SH-SY5Y (cell line): Measurements from ENCODE around the gene DMAC2.

Experiments used
- GATA2 ChIP-seq: IDR thresholded peaks from 2 replicates; pipeline ENCODE4 v1.6.1; 2011; ENCODE audit warnings: mild to moderate bottlenecking, low read depth, low read length
- GATA3 ChIP-seq: IDR thresholded peaks from 2 replicates; pipeline ENCODE4 v1.6.1; 2011; ENCODE audit warnings: low read depth, mild to moderate bottlenecking, low read length, moderate library complexity

DMAC2 gene

DNA sequence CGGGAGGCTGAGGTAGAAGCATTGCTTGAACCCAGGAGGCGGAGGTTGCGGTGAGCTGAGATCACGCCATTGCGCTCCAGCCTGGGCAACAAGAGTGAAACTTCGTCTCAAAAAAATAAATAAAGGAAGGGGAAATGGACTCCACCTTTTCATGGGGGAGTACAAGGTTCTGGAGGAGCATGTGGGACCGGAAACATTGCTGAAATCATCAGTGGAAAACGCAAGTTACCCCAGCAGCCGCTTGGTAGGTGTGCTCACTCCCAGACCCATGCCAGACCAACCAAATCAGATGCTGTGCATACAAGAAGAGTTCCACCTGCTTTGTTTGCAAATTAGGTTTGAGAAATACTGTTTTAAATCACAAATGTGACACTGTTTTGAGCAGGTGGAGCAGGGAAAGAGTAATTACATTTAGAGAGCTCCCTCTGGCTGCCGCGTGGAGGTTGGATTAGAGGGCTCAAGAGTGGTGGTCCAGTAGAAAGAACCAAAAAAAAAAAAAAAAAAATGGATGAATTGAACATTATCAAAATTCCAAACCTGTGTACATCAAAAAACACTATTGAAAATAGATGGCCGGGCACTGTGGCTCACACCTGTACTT lies 8.1 kb upstream of the DMAC2 start:
- no peak for TF ChIP-seq GATA3
- TF ChIP-seq GATA2: no peak

DNA sequence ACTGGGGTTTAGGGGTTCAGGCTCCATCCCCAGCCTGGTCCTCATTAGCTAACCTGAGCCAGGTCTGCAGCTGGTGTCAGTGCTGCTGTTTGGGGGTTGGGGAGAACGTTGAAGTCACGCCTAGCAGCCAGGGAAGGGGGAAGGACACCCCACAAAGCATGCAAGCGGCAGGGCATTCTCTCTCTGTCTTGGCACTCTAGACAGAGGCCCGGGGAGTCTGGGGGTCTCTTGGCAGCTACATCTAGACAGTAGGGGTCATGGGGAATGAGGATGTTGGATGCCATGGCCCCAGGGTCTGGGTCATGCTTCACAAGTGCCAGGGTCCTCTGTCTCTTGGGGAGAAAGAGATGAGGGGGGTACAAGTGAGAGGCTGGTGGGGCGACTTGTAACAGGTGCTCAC lies 5.9 kb upstream of the DMAC2 start:
- TF ChIP-seq GATA3: no peak
- no peak for TF ChIP-seq GATA2

DNA sequence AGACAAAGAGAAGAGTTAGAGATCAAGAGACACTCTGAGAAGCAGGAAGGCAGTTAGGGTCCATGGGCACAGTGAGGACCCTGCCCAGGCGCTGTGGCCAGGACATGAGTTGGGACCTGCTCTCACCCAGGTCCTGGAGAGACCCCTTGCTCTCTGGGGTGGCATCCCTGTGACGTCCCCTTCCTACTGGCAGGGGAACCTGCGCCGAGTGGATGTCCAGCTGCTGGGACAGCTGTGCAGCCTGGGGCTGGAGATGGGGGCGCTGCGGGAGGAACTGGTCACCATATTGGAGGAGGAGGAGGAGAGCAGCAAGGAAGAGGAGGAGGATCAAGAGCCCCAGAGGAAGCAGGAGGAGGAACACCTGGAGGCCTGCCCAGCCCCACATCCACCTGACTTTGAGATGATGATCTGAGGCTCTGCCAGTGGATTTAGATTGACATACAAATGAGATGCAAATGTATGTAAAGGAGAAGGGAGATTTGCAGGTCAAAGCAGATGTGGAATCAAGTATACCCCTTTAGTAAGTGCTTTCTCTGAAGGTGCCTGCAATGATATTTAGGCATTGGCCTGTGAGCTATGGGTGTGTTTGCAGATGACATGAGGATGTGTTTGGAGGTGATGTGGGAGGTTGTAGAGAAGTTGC lies 4.2 kb upstream of the DMAC2 start:
- TF ChIP-seq GATA3 (no peak), GATA2 (no peak)

DNA sequence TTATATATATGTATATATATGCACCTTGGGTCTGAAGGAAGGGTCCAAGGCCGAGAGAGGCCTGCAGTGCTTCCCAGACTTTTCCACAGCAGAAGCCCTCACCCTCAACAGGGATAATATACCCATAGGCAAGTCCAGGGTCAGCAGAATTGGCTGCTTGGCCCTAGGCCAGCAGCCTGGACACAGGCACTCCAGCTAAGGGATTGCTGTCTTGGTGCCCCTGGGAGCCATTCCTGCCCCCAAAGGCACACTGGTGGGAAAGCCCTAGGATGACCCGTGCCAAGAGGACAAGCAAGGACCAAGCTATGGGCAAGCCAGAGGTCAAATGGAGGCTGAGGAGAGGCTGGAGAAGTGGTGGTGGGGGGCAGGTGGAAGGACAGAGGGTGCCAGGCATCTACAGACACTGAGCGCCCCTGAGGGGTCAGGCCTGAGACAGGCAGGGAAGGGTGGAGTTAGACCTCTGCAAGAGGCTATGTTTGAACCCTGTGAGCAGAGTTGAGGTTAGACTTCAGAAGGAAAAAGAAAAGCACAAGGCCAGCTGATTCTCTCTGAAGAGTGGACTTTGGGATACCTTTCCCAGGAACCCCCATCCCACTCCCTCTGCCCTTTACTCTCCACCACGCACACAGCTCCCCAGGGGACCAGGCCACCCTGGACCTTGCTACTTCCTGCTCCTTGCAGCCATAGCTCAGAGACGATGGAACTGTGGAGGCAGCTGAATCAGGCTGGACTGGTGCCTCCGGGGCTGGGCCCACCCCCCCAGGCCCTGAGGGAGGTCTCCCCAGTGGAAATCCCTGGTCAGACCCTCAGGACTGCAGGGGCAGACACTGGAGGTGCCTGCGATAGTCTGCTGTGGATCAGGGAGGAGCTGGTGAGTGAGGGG lies 3.0 kb upstream of the DMAC2 start, which contains the start of gene ERICH4:
Gene ERICH4 (plus strand): TSS at position 684 of the 883 bp plus-strand sequence. CDS start 14 bp downstream, at position 698.
- no peak for TF ChIP-seq GATA2
- no peak for TF ChIP-seq GATA3

DNA sequence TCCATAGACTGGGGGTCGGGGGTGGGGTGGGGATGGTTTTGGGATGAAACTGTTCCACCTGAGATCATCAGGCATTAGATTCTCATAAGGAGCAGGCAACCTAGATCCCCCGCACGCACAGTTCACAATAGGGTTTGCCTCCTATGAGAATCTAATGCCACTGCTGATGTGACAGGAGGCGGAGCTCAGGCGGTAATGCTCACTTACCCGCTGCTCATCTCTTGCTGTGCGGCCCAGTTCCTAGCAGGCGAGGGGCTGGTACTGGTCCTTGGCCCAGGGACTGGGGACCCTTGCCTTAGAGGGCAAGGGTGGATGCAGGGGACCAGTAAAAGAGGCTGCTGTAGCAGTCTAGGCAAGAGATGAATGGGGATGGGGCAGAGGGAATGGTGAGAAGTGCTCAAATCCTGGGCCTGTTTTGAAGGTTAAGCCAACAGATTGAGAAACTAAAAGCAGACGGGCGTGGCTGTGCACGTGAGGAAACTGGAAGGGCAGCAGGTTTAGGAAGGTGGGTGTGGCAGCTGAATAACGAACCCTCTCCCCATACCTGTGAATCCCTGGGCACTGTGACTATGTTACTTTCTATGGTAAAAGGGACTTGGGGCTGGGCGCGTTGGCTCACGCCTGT lies 1.7 kb upstream of the DMAC2 start:
- TF ChIP-seq GATA2: no peak
- no peak for TF ChIP-seq GATA3

DNA sequence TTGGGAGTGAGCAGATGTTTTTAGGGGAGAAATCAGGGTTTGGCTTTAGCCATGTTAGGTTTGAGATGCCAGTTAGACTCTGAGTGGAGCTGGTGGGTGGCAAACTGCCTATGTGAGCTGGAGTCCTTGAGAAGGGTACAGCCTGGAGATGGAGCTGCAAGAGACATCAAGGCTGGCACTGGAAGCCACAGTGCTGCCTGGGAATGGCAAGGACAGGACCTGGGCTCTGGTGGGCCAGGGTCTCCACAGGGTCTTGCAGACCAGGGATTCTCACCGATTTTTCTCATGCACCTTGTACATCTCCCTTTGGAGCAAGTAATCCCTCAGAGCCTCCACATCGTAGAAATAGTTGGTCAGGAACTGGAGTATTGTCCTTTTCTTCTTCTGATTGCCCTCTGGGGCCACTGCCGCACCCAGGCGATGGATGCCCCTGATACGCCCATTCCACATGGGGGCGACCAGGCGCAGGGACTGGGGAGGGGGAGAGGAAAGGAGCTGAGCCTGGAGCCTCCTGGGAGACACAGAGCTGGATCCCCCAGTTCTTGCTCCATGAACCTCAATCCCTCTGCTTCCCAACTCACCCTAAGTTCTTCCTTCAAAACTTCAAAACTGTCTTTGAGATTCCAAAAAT lies 1.7 kb downstream of the DMAC2 start:
- TF ChIP-seq GATA2 (no peak), GATA3 (no peak)

DNA sequence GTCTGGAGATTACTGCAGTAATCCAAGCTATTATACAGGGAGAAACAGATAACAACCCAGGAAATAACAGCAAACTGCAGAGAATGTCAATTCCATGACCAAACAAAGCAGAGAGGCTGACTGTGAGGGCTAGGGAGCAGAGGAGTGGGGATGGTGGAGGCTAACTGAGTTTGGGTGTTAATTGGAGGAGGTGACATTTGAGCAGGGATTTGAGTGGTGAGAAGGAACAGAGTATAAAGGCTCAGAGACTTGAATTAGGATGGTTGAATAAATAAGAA lies 3.1 kb downstream of the DMAC2 start:
- TF ChIP-seq GATA3 (no peak), GATA2 (no peak)

DNA sequence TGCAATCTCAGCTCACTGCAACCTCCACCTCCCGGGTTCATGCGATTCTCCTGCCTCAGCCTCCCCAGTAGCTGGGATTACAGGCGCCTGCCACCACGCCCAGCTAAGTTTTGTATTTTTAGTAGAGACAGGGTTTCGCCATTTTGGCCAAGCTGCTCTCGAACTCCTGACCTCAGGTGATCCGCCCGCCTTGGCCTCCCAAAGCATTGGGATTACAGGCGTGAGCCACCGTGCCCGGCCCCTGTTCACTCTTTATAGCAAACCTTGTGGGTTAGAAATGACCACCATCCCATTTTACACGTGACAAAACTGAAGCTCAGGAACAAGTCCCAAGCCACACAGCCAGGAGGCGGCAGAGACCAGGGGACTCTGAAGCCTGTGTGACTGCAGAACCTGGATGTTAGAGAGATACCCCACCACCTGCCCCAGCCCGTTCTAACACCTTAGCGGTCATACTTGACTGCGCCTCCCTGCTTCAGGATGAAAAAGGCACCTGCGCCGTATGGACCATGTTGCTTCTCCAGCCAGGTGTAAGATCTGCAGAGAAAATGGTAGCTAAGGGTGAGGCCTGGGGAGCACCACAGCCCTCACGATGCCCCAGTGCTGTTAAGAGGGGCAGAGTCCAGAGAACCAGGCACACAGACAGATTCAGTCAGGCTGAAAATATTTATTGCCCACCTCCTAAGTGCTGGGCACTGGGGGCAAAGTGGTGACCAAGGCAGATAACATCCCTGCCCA lies 3.6 kb downstream of the DMAC2 start:
- TF ChIP-seq GATA3: no peak
- TF ChIP-seq GATA2: no peak

DNA sequence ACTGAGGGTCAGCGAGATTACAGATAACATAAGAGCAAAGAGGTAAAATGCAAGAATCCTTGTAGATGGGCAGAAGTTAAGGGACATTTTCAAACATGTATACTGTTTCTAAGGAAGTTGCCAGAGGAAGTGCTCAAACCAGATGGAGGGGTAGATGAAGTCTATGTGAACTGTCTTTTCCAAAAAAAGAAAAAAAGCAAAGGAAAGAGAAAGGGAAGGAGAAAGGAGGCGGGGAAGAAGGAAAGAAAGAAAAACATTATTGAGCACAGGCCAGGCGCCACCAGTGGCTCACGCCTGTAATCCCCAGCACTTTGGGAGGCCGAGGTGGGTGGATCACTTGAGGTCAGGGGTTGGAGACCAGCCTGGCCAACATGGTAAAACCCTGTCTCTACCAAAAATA lies 5.3 kb downstream of the DMAC2 start:
- TF ChIP-seq GATA2 (no peak), GATA3 (no peak)

DNA sequence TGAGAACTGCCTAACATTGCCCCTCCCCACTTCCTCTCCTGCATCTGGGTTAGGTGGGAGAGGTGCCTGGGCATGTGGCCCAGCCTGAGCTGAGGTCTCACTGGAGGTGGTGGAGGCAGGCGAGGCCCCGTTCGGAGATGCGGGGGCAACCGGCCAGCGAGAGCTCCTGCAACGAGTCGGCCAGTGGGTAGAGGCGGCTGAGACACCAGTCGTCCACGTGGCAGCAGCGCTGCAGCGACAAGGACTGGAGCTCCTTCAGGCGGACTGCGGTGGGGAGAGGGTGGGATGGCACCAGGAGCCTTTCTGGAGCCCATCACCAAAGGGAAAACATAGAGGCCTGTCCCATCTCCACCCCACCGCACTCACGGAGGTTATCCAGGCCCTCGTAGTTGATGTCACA lies 6.5 kb downstream of the DMAC2 start:
- no peak for TF ChIP-seq GATA3
- no peak for TF ChIP-seq GATA2

DNA sequence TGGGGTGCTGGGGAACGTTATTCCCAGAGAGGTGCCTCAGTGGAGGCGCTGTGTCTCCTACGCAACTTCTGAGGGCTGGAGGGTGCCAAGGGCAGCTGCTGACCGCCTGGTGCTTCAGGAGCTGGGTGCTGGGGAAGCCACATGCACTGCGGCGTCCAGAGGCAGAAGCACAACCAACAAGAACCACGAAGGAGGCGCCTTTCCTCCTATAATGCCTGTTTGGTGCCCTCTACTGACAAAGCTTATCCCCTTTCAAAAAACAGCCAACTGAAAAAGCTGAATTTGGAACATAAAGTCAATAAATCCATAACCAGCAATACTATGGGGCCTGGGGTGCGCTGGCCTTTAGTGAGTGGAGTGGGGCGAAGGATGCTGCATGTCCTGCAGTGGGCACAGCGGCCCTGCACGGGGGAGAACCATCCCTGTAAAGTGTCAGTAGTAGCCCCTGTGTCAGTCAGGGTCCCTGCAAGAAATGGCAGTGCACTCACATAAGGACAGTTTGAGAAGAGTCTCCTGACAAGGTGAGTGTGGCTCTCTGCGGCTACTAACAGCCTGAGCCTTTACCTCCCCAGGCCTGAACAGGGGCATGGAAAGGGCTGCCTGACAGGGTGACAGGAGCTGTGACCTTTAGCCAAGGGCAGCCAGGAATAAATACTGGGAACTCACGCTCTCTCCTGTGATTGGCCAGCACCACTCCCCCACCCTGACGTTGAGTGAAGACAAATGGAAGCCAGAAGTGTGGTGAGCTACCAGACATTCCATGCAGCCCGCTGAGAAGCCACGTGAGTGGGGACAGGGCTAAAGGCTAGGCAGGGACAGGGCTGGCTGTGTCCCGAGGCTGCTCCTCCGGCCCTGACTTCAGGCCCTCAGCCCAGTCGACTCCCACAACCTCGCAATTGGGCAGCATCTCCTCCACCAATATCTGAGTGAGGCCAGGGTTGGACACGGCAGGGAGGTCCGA lies 8.0 kb downstream of the DMAC2 start:
- no peak for TF ChIP-seq GATA3
- TF ChIP-seq GATA2: no peak

DNA sequence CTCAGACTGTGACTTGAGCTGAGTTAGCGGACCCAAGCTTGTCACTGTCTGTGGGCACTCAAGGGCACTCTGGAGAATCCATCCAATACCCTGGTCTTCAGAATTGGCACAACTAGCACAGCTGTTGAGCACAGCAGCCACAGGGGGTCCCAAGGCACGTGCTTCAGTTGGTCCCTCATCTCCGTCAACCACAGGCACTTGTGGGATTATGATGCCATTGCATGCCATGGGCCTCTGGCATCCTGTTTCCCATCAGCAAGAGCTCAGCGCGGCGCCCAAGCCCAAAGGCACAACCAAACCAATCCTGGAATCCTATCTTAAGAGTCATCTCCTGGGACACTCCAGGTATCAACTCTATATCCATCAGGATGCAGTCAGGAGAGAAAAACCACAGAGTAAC lies 8.8 kb downstream of the DMAC2 start:
- no peak for TF ChIP-seq GATA3
- TF ChIP-seq GATA2: no peak
